GM13976 (cell line): Measurements from ENCODE around the gene SPOCK2.

ENCODE experiments used
- DNase-seq: peaks from one replicate; pipeline ENCODE4 v3.0.0; 2012; ENCODE audit warnings: low spot score
- CTCF ChIP-seq: IDR thresholded peaks from 2 replicates; pipeline ENCODE4 v1.5.1; 2012; ENCODE audit warnings: borderline replicate concordance, mild to moderate bottlenecking; ENCODE audit not compliant: insufficient read depth; ENCODE audit errors: extremely low read depth, missing control alignments, control extremely low read depth
- in situ Hi-C: fragments of 300-500 bp; cut with MboI; formaldehyde crosslinking; loops from one replicate; pipeline ENCODE4 v1.12.0; 2022; ENCODE audit warnings: low sequenced_read_pairs, mixed read lengths, inconsistent platforms; ENCODE audit not compliant: unreplicated experiment

SPOCK2 gene

GRCh38 chr10:72085864-72086465 lies 2.4 kb downstream of the SPOCK2 start:
- DNase-seq, result no peak
- TF ChIP-seq CTCF, result no peak
- in situ Hi-C loops, result no loop called here

- TF ChIP-seq CTCF, result no peak
- in situ Hi-C loops, result no loop called here
- no peak for DNase-seq
Observed at GRCh38 chr10:72085166-72085565, 3.2 kb downstream of the SPOCK2 start.

- no peak for DNase-seq
- in situ Hi-C loops, result no loop called here
- TF ChIP-seq CTCF, result no peak
Observed at GRCh38 chr10:72083790-72084459, 4.4 kb downstream of the SPOCK2 start.

GRCh38 chr10:72082856-72083789 lies 5.2 kb downstream of the SPOCK2 start:
- in situ Hi-C loops, result no loop called here
- no peak for DNase-seq
- no peak for TF ChIP-seq CTCF

- in situ Hi-C loops, result no loop called here
- no peak for DNase-seq
- TF ChIP-seq CTCF, result no peak
Observed at GRCh38 chr10:72081772-72082590, 6.4 kb downstream of the SPOCK2 start.

GRCh38 chr10:72081210-72081609 lies 7.1 kb downstream of the SPOCK2 start:
- DNase-seq, result peak; percentile 20
- no peak for TF ChIP-seq CTCF
- in situ Hi-C loops, result no loop called here
